ENCODE results near the gene NEUROG3. TPM values are rescaled to one million over a fixed set of nuclear protein-coding genes. Genes with fewer than 3 reads are reported as not detected.

The NEUROG3 gene
- total and polyA plus RNA-seq, 2 of the 8 experiments (the other 6 are each of a cell fraction or from before 2014, with no cell fraction given), result 0.45 TPM; not detected in 1

- H4K5ac ChIP-seq (ENCODE audit: insufficient read length, low read depth, low read length), result no peak overlapping the region
- ChIA-PET CTCF (ENCODE audit: partially characterized antibody) (interaction anchor here (0.6 to 28.6 kb wide), 13 partner anchors 12 to 169 kb away, joined by 3 to 1068 read pairs (median 4); no protein-coding TSS in a partner anchor), POLR2A (ENCODE audit: partially characterized antibody) (interaction anchor here (0.6 to 1.9 kb wide), 4 partner anchors 42 to 806 kb away, joined by 3 to 5 read pairs (median 3); no protein-coding TSS in a partner anchor)
- no peak overlapping the region for H2BK20ac ChIP-seq (ENCODE audit: low read length)
- no peak overlapping the region for H3K4me2 ChIP-seq (ENCODE audit: insufficient read depth in 1 of 2, low read depth in 2 of 2, low read length in 2 of 2)
- no peaks in the 10 kb centered on the region for H3K79me2 ChIP-seq (ENCODE audit: control insufficient read depth in 1 of 2, insufficient read depth in 2 of 2, low read length in 2 of 2)
- 91% methylated on average over 11 of the region's 11 CpGs; no CpG with 5 or more reads in 1 of the 2 experiments for WGBS, 2 experiments (ENCODE audit: extremely low coverage in 1 of 2, insufficient coverage in 1 of 2, insufficient read length in 1 of 2, insufficient replicate concordance in 2 of 2, low coverage in 1 of 2, low lambda C conversion rate in 2 of 2, missing lambda C conversion rate in 1 of 2)
- peaks cover 0 to 2% (median 0%) of the 10 kb centered on the region in 4 experiments; a peak in 1 of 7 replicates for H3K27me3 ChIP-seq (replicated peaks in 1 of 4; ENCODE audit: control insufficient read depth in 3 of 4, extremely low read depth in 1 of 4, insufficient read depth in 3 of 4, low read length in 3 of 4)
- H3K4ac ChIP-seq (replicated peaks; ENCODE audit: insufficient read length, low read depth, low read length), result no peak overlapping the region
- H4K20me1 ChIP-seq (replicated peaks in 1 of 2; ENCODE audit: control insufficient read depth in 1 of 2, insufficient read depth in 2 of 2, low read length in 2 of 2), result peaks cover 0 to 3% of the 10 kb centered on the region in 2 experiments
- H3K18ac ChIP-seq (ENCODE audit: extremely low read depth, low read length), result no peak overlapping the region
- no peak overlapping the region for H2BK120ac ChIP-seq (replicated peaks; ENCODE audit: low read depth, low read length)
- no peaks in the 10 kb centered on the region for H3K79me1 ChIP-seq (ENCODE audit: low read depth, low read length)
- H4K91ac ChIP-seq (replicated peaks; ENCODE audit: insufficient read length, low read length), result no peak overlapping the region
- no peak overlapping the region for H2AK5ac ChIP-seq (ENCODE audit: low read depth, low read length)
- H4K8ac ChIP-seq (ENCODE audit: extremely low read depth, insufficient read depth, low read length), result no peak overlapping the region
- no peak overlapping the region for H2BK5ac ChIP-seq (ENCODE audit: low read depth, low read length)
- H3K23ac ChIP-seq (ENCODE audit: insufficient read length), result no peak overlapping the region
- FAIRE-seq (no peak), DNase-seq (ENCODE audit: low read depth in 1 of 2, low spot score in 2 of 2) (no peak)
- no peaks in the 10 kb centered on the region; a peak in 1 of 7 replicates for H3K4me1 ChIP-seq (replicated peaks in 1 of 4; ENCODE audit: control insufficient read depth in 3 of 4, insufficient read depth in 4 of 4, low read length in 3 of 4)
- H3K4me3 ChIP-seq (ENCODE audit: extremely low read depth in 1 of 4, insufficient read depth in 2 of 4, low read depth in 3 of 4, low read length in 4 of 4), result no peak overlapping the region
- no peaks in the 10 kb centered on the region for H3K9me3 ChIP-seq (ENCODE audit: insufficient read depth in 2 of 2, low read depth in 1 of 2, low read length in 1 of 2)
- H3K9ac ChIP-seq (replicated peaks in 1 of 4; ENCODE audit: extremely low read depth in 1 of 4, low read depth in 3 of 4, low read length in 3 of 4), result no peak overlapping the region
- no peak overlapping the region for H3K56ac ChIP-seq (replicated peaks; ENCODE audit: insufficient read length, low read depth, low read length)
- TF ChIP-seq EGR1 (IDR thresholded peaks at IDR 0.05; ENCODE audit: borderline replicate concordance, low read depth, low read length) (no peak), CBX5 (IDR thresholded peaks at IDR 0.05; ENCODE audit: low read depth, low read length) (no peak), RAD21 (IDR thresholded peaks at IDR 0.05 in 1 of 2, conservative IDR thresholded peaks at IDR 0.05 in 1 of 2; ENCODE audit: low read depth in 2 of 2, low read length in 2 of 2) (no peak), CEBPB (IDR thresholded peaks at IDR 0.05; ENCODE audit: low read depth, low read length) (no peak), E2F6 (IDR thresholded peaks at IDR 0.05) (no peak), SP4 (IDR thresholded peaks at IDR 0.05; ENCODE audit: low read length) (no peak), TAF1 (IDR thresholded peaks at IDR 0.05; ENCODE audit: low read depth, low read length) (no peak), RXRA (IDR thresholded peaks at IDR 0.05; ENCODE audit: insufficient read depth, low read depth, low read length) (no peak), RFX5 (IDR thresholded peaks at IDR 0.05; ENCODE audit: borderline replicate concordance, low read depth, low read length) (no peak), SIRT6 (IDR thresholded peaks at IDR 0.05; ENCODE audit: low read length) (no peak), POLR2A (IDR thresholded peaks at IDR 0.05; ENCODE audit: control extremely low read depth in 1 of 2, low read depth in 2 of 2, low read length in 2 of 2) (no peak)
- no peak overlapping the region for H2BK15ac ChIP-seq (ENCODE audit: low read length)
- H2BK12ac ChIP-seq (ENCODE audit: low read depth, low read length), result no peak overlapping the region
- H3K14ac ChIP-seq (ENCODE audit: insufficient read length), result no peak overlapping the region
- no peaks in the 10 kb centered on the region for H3K36me3 ChIP-seq (ENCODE audit: control insufficient read depth in 2 of 4, insufficient read depth in 4 of 4, low read length in 3 of 4)
- no peak overlapping the region for H2AFZ ChIP-seq (ENCODE audit: low read length)
- no peaks in the 10 kb centered on the region for H3K23me2 ChIP-seq (ENCODE audit: low read depth, low read length)
- no peak overlapping the region for H3K27ac ChIP-seq (ENCODE audit: low read depth, low read length)
Measured at GRCh38 chr10:69527961-69528360, 45.3 kb downstream of the NEUROG3 start.
